ENCODE data around the gene ARPC4.

Gene ARPC4

DNA sequence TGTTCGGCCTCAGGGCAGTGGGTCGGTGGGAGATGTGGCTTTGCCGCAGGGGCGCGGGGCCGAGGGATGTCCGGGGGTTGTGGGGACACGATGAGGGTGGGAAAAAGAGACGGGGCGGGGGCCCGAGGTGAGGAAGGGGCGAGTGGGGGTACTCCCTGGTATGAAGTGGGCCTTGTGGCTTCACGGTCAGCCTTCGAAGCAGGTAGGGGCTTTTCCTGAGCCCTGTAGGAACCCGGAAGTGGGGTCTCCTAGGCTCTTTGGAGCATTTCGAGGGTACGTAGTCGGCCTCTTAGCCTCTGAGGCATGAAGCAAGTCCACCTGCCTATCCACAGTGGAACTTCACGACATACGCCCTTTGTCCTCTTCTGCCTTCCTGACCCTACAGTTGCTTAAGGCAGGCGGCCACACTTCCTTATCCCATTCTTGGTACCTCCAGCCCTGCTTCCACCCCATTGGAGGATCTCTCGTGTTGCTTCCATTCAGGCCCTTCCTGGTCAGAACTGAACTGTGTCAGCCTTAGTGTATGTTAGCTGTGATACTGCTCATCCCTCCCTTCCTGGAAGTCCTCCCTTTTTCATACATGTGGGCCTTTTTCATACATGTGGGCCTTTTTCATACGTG, 389 bp downstream of the ARPC4 start:
- DNase-seq: no peak

GRCh38 chr3:9794400-9794799, 1.5 kb downstream of the ARPC4 start:
- DNase-seq: no peak

- DNase-seq: no peak
Measured at GRCh38 chr3:9795207-9795606, 2.3 kb downstream of the ARPC4 start.

DNA sequence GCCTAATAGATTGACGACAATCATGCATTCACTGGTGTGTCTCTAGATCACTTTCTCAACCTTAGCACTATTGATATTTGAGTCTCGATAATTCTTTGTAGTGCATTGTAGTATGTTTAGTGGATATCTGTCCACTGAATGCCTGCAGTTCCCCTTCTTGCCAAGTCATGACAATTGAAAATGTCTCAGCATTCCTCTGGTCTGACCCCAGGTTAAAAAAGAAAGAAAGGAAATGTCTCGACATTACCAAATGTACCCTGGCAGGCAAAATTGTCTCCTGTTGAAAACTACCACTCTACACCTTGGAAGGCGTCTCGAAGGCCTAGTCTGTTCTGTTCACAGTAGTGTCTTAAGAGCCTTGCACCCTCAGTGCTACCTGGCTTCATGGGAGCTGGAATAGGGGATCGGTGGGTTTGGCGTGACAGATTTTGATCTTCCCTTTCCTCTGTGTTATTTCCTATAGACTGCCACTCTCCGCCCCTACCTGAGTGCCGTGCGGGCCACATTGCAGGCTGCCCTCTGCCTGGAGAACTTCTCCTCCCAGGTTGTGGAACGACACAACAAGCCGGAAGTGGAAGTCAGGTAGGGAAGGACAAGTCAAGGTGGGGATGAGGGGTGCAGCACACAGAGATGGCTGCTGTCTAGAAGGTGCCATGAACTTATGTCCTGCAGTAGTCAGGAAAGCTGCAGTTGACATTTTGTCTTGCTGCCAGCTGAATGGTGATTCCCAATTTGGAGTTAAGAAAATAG, 4.5 kb downstream of the ARPC4 start:
- DNase-seq: no peak

GRCh38 chr3:9800529-9800928, 7.6 kb downstream of the ARPC4 start:
- no peak for DNase-seq

DNA sequence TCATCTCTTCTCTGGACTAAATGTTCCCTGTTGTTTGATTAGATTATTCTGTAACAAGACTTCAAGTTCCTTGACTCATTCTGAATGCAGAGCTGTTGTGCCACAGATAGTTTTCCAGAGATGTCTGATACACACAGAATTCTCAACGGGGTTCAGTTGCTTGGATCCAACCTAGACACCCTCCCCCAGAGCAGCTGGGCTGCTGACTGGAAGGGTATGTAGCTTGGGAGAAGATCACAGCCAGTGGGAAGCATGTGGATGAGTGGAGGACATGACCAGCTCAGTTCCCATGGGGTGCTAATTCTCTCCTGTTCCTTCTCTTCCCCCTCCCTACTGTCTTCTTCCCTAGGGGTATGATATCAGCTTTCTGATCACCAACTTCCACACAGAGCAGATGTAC, 10.6 kb downstream of the ARPC4 start:
- no peak for DNase-seq

GRCh38 chr3:9804996-9805395, 12.1 kb downstream of the ARPC4 start:
- no peak for DNase-seq

- DNase-seq: no peak
Measured at GRCh38 chr3:9806137-9806536, 13.3 kb downstream of the ARPC4 start.

- DNase-seq: no peak
Measured at GRCh38 chr3:9806688-9807589, 14.1 kb downstream of the ARPC4 start.

DNA sequence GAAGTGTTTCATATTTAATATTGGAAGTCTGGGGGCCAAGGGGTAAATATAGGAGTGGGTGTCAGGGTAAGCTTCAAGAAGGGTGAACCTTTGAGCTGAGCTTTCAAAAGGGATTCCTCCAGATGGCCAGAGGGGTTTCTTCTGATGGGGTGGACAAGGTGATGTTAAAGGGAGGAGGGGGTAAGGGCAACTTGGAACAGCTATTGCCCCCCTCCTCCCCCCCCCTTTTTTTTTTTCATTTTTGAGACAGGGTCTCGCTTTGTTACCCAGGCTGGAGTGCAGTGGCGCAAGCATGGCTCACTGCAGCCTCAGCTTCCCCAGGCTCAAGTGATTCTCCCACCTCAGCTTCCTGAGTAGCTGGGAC, 15.1 kb downstream of the ARPC4 start:
- no peak for DNase-seq

DNA sequence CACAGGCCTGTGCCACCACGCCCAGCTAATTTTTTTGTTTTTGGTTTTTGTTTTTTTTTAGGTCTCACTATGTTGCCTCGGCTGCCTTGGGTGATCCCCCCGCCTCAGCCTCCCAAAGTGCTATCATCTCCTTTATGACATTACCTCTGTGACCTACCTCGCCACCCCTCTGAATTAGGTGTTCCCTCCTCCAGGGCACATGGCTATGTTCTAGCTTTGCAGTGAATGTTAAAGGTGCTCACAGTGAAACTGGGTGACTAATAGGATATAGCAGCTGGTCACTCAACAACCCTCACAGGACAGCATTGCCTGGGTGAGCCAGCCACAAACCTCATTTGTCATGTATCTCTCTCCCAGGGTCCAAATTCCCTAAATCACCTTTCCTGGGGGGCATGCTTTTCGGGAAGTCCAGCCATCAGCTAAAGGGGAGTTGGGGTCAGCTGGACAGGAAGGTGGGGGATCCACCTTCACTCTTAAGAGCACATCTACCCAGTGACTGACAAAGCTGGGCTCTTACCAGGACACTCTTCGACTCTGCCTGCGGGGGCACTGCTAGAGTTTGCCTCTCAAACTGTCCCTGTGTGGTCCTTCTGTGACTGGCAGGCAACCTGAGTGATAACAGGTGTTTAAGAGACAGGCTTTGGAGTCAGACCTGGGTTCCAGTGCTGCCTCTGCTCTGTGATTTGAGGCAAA, 15.6 kb downstream of the ARPC4 start:
- DNase-seq: peak; percentile 48 to 50

GRCh38 chr3:9809239-9809614, 16.3 kb downstream of the ARPC4 start:
- no peak for DNase-seq

DNA sequence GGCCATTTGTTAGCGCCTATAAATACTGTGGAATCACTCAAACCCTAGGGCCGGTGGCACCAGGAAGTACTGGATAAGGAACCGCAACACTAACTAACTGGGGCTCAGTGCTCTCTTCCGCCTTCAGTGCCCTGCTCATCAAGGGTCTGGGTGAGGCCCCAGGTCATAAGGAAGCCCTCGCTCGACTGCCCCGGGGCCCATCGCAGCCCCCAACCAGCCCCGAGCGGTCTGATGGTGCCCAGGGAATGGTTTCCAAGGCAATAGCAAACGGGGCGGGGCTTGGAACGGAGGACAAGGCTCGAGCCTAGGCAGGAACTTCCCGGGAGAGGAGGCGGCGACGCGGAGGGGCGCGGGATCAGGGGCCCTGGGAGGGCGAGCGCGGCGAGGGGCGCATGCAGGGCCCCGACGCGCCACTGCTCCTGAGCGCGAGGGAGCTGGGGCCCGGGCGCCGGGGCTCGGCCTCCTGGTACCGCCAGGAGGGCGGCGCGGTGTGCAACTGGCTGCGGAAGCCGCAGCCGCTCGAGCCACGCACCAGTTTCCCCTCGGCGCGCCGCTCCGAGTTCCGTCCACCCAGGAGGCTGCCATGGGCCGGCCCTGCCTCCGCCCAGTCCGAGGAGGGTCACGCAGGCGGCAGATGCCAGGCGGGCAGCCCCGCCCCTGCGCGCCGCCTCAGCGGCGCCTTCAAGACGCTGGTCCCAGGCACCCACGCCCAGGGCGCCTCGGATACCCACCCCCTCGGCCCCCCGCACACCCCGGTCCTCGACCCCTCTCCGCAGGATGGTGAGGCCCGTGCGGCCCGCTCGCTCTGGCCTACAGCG, 16.9 kb downstream of the ARPC4 start, which contains the start of gene TTLL3:
Gene TTLL3 (plus strand): TSS at position 648 of the 818 bp plus-strand sequence. CDS start 400 bp downstream, outside the sequence.
- peak; percentile 12 to 22 for DNase-seq

- no peak for DNase-seq
Measured at GRCh38 chr3:9810433-9810770, 17.5 kb downstream of the ARPC4 start.

DNA sequence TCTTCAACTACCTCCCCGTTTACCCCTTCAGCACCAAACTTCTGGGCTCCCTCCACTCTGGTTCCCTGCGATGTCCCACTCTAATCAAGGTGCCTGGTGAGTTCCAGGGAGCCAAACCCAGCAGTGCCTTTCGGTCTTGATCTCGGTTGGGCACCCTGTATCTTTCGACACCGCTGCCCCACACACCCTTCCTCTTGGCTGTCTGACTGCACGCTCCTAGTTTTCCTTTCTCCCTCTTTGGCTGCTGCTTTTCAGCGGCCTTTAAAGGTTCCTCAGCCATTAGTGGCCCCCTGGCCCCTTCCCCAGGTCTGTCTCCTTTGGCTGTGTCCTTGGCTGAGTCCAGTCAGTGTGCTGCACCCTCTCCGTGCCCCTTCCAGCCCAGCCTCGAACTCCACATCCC, 18.0 kb downstream of the ARPC4 start:
- DNase-seq: no peak

DNA sequence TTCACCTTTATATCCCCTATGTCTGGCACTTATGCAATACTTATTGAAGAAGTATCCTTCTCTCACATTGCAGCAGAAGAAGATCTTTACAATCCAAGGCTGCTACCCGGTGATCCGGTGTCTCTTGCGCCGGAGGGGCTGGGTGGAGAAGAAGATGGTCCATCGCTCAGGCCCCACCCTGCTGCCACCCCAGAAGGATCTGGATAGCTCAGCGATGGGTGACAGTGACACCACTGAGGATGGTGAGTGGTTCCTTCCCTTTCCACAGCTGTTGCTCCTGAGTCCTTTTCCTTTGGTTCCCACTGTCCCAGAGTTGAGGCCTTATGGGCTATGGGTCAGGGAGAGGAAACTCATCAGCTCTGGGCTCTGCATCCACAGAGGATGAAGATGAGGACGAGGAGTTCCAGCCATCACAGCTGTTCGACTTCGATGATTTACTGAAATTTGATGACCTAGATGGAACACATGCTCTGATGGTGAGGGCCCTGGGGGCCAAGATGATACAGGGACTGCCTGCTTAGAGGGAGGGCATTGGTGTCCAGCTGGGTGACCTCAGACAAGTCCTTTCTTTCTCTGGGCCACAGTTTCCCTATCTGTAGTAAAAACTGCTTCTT, 20.1 kb downstream of the ARPC4 start:
- DNase-seq: no peak

GRCh38 chr3:9815986-9816385, 23.1 kb downstream of the ARPC4 start:
- no peak for DNase-seq

GRCh38 chr3:9817436-9817835, 24.6 kb downstream of the ARPC4 start:
- no peak for DNase-seq

DNA sequence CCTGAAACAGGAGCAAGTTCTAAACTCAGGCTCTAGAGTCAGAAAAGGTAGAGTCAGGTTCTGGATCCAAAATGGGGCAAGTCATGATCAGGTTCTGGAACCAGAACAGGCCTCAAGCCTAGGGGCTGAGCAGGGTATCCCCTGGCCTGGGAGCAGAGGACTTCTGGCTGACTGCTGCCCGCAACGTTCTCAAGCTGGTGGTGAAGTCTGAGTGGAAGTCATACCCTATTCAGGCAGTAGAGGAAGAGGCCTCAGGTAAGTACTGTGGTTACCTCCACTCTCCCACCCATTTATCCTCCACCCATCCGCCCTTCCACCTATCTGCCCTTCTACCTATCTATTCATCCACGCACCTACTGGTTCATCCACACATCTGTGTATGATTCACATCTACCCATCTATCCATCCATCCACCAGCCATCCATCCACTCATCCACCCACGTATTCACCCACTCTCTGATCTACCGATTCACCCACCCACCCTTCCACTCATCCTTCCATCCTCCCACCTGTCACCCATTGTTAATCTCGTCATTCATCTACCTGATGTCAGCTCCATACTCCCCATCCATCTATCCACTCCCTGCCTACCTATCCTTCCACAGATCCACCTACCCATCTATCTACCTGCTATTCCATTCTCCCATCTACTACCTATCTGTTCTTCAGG, 25.9 kb downstream of the ARPC4 start:
- no peak for DNase-seq

- DNase-seq: no peak
Measured at GRCh38 chr3:9820543-9820942, 27.7 kb downstream of the ARPC4 start.

DNA sequence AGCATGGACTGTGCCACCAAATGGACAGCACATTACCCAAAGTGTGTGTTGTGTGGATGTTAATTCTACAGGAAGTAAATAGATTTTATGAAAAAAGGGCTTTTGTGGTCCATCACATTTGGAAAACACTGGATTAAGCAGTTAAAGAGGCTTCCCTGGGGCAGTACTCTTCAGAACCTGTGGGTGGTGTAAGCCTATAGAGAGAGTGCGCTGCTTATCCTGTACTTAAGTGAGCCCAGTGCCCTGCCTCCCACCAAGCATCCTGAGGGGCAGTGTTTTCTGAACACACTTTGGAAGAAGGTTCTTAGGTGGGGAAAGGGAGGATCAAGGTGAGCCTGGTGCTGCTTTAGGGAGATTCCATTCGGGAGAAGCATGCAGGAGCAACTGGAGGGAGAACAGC, 28.1 kb downstream of the ARPC4 start:
- DNase-seq: no peak

All from activated CD4-positive, alpha-beta T cell treated with anti-CD3 and anti-CD28 coated beads, Interleukin-2, amount 50 U/mL, for 4 hours (primary cell).